WTC11 (cell line): Measurements from ENCODE around the gene GLT6D1. TPM values are rescaled to one million over a fixed set of nuclear protein-coding genes. Genes with fewer than 3 reads are reported as not detected.

Source experiments
- ATAC-seq: fragments of 200-7000 bp; cut with Tn5 transposase; 2 replicates; pipeline ENCODE4 v1.10.0; 2021; ENCODE audit warnings: mild to moderate bottlenecking, moderate library complexity
- CTCF ChIA-PET: fragments of 300-600 bp; sonication (Branson Sonifier 250); formaldehyde crosslinking; loops from one replicate; lab custom pipeline; 2021; ENCODE audit warnings: antibody characterized with exemption; lab: Charles Lee
- POLR2A ChIA-PET: fragments of 350-600 bp; sonication (Branson Sonifier 250); formaldehyde crosslinking; loops from one replicate; lab custom pipeline; 2021; ENCODE audit warnings: antibody characterized with exemption; lab: Charles Lee
- DNase-seq: peaks from one replicate; pipeline ENCODE4 v3.0.0; 2021; ENCODE audit warnings: low spot score
- H3K27ac Mint-ChIP-seq: 2 replicates; pipeline ENCODE4 v1.8.0; 2021; ENCODE audit warnings: mixed read lengths
- H3K27me3 Mint-ChIP-seq: 2 replicates; pipeline ENCODE4 v1.8.0; 2021; ENCODE audit warnings: low read depth, mild to moderate bottlenecking, moderate library complexity, mixed read lengths
- H3K36me3 Mint-ChIP-seq: 2 replicates; pipeline ENCODE4 v1.8.0; 2021; ENCODE audit warnings: mixed read lengths
- H3K4me1 Mint-ChIP-seq: 2 replicates; pipeline ENCODE4 v1.8.0; 2022; ENCODE audit warnings: mixed read lengths
- H3K4me3 Mint-ChIP-seq: 2 replicates; pipeline ENCODE4 v1.8.0; 2021; ENCODE audit warnings: mild to moderate bottlenecking, moderate library complexity, mixed read lengths
- H3K9me3 Mint-ChIP-seq: 2 replicates; pipeline ENCODE4 v1.8.0; 2021; ENCODE audit warnings: mixed read lengths
- CBFB ChIP-seq: sonication (generic); formaldehyde crosslinking; IDR thresholded peaks from 2 replicates; pipeline ENCODE4 v1.8.1; 2022; ENCODE audit warnings: mild to moderate bottlenecking, low read depth, missing genetic modification reagents
- E2F5 ChIP-seq: sonication (generic); formaldehyde crosslinking; IDR thresholded peaks from 2 replicates; pipeline ENCODE4 v1.8.1; 2022; ENCODE audit warnings: mild to moderate bottlenecking, moderate library complexity, missing genetic modification reagents
- ELF4 ChIP-seq: sonication (generic); formaldehyde crosslinking; IDR thresholded peaks from 2 replicates; pipeline ENCODE4 v1.8.1; 2022; ENCODE audit warnings: low read depth, mild to moderate bottlenecking, moderate library complexity, missing genetic modification reagents
- ETV6 ChIP-seq: sonication (generic); formaldehyde crosslinking; IDR thresholded peaks from 2 replicates; pipeline ENCODE4 v1.8.1; 2022; ENCODE audit warnings: mild to moderate bottlenecking, missing genetic modification reagents
- KAT7 ChIP-seq: sonication (generic); formaldehyde crosslinking; IDR thresholded peaks from 2 replicates; pipeline ENCODE4 v1.8.1; 2023; ENCODE audit warnings: missing genetic modification reagents, mild to moderate bottlenecking, borderline replicate concordance
- MAX ChIP-seq: sonication (generic); formaldehyde crosslinking; IDR thresholded peaks from 2 replicates; pipeline ENCODE4 v1.8.0; 2022; ENCODE audit warnings: mild to moderate bottlenecking, missing genetic modification reagents
- MLX ChIP-seq: sonication (generic); formaldehyde crosslinking; IDR thresholded peaks from 2 replicates; pipeline ENCODE4 v1.8.1; 2023; ENCODE audit warnings: mild to moderate bottlenecking, missing genetic modification reagents, moderate library complexity
- SOX15 ChIP-seq: fragments of 250-450 bp; sonication (Bioruptor Pico); IDR thresholded peaks from 2 replicates; pipeline ENCODE4 v1.9.0; 2021; ENCODE audit warnings: mild to moderate bottlenecking
- STAT6 ChIP-seq: sonication (generic); formaldehyde crosslinking; conservative IDR thresholded peaks from 2 replicates; pipeline ENCODE4 v1.8.1; 2023; ENCODE audit warnings: mild to moderate bottlenecking, low read depth, missing genetic modification reagents, moderate library complexity
- TP53 ChIP-seq: sonication (generic); formaldehyde crosslinking; IDR thresholded peaks from 2 replicates; pipeline ENCODE4 v1.8.1; 2023; ENCODE audit warnings: mild to moderate bottlenecking, missing genetic modification reagents
- ZNF396 ChIP-seq: fragments of 250-450 bp; sonication (Bioruptor Pico); IDR thresholded peaks from 2 replicates; pipeline ENCODE4 v1.8.0; 2021; ENCODE audit warnings: mild to moderate bottlenecking, moderate library complexity, borderline replicate concordance
- total RNA-seq: library from RNA; stranded (reverse); gene quantifications from 3 replicates; pipeline ENCODE4 v1.2.3, GENCODE V29; 2021
- TF ChIP-seq, protein P1 (sequence below): fragments of 250-450 bp; sonication (Bioruptor Pico); conservative IDR thresholded peaks from 2 replicates; pipeline ENCODE4 v1.9.0; 2021; ENCODE audit warnings: mild to moderate bottlenecking
- TF ChIP-seq, protein P2 (sequence below): sonication (generic); formaldehyde crosslinking; IDR thresholded peaks from 2 replicates; pipeline ENCODE4 v1.8.1; 2023; ENCODE audit warnings: mild to moderate bottlenecking, moderate library complexity, missing genetic modification reagents
- TF ChIP-seq, protein P3 (sequence below): fragments of 250-450 bp; sonication (Bioruptor Pico); IDR thresholded peaks from 2 replicates; pipeline ENCODE4 v1.9.0; 2021; ENCODE audit warnings: mild to moderate bottlenecking, borderline replicate concordance

GLT6D1 gene
- total RNA-seq, 1 experiment from 2014 or later, result 0.37 TPM

DNA sequence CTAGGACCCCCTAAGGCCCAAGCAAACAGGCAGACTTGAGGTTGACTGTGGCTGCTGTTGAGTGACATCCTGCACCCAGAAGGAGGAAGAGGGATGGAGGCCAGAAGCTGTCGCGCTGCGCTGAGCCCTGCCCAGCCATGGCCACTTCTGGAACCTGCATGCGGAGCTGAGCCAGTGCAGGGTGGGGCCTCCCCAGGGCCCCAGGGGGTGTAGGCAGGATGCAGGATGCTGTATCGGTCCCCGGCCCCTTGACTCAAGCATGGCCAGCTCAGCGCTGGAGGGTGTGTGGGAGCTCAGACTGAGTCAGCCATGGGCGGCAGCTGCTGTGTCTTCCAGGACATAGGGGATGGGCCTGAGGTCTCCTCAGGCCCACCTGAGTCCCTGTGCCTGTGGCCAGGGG lies 26.9 kb downstream of the GLT6D1 start (continued):
- TF ChIP-seq, protein P1, sequence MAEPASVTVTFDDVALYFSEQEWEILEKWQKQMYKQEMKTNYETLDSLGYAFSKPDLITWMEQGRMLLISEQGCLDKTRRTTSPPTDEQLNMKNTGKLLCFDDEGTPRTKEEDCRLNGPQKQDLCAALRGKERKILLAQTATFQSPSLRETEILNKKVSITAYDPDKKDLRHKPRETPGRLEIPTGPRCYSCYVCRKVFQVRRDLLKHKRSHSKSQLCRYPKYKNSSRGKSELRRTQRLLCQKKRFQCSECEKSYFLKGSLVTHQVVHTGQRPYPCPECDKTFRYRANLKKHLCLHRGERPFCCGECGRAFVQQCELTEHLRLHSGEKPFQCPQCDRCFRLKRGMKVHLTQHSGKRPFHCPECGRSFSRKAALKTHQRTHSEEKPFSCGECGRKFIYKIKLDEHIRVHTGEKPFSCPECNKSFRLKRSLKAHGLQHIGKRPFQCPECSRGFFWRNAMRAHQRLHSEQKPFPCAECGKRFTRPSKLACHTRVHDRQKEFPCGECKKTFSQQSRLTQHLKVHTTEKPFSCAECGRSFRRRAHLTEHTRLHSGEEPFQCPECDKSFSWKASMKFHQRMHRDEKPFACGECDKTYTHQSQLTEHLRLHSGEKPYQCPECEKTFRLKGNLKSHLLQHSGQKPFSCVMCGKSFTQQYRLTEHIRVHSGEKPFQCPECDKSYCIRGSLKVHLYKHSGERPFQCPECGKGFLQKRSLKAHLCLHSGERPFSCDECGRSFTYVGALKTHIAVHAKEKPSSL (CRISPR knock-in tag), result no peak
- TF ChIP-seq ELF4 (CRISPR knock-in tag) (no peak), ETV6 (no peak), CBFB (CRISPR knock-in tag) (no peak), SOX15 (CRISPR knock-in tag) (no peak)

- no peak overlapping the region for H3K27ac Mint-ChIP-seq
- no peaks in the 10 kb centered on the region; the same call in 1 of the 2 replicates for H3K27me3 Mint-ChIP-seq
- ChIA-PET POLR2A (no interaction called here), CTCF (interaction anchor here (1.2 kb wide), 1 partner anchor 8 kb away, joined by 5 read pairs; no protein-coding TSS in a partner anchor)
- 0 out of 2 replicates have a peak, but pooled peaks cover 3% of the 10 kb centered on the region for H3K4me1 Mint-ChIP-seq
- DNase-seq (no peak), ATAC-seq (no peak)
- TF ChIP-seq MAX (CRISPR knock-in tag) (no peak), STAT6 (CRISPR knock-in tag) (no peak), ZNF396 (CRISPR knock-in tag) (no peak), CBFB (CRISPR knock-in tag) (no peak), MLX (CRISPR knock-in tag) (no peak), E2F5 (CRISPR knock-in tag) (no peak), TP53 (no peak), SOX15 (CRISPR knock-in tag) (no peak), KAT7 (CRISPR knock-in tag) (no peak)
- TF ChIP-seq, protein P2, sequence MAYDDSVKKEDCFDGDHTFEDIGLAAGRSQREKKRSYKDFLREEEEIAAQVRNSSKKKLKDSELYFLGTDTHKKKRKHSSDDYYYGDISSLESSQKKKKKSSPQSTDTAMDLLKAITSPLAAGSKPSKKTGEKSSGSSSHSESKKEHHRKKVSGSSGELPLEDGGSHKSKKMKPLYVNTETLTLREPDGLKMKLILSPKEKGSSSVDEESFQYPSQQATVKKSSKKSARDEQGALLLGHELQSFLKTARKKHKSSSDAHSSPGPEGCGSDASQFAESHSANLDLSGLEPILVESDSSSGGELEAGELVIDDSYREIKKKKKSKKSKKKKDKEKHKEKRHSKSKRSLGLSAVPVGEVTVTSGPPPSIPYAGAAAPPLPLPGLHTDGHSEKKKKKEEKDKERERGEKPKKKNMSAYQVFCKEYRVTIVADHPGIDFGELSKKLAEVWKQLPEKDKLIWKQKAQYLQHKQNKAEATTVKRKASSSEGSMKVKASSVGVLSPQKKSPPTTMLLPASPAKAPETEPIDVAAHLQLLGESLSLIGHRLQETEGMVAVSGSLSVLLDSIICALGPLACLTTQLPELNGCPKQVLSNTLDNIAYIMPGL (CRISPR knock-in tag), result no peak
- TF ChIP-seq, protein P3, sequence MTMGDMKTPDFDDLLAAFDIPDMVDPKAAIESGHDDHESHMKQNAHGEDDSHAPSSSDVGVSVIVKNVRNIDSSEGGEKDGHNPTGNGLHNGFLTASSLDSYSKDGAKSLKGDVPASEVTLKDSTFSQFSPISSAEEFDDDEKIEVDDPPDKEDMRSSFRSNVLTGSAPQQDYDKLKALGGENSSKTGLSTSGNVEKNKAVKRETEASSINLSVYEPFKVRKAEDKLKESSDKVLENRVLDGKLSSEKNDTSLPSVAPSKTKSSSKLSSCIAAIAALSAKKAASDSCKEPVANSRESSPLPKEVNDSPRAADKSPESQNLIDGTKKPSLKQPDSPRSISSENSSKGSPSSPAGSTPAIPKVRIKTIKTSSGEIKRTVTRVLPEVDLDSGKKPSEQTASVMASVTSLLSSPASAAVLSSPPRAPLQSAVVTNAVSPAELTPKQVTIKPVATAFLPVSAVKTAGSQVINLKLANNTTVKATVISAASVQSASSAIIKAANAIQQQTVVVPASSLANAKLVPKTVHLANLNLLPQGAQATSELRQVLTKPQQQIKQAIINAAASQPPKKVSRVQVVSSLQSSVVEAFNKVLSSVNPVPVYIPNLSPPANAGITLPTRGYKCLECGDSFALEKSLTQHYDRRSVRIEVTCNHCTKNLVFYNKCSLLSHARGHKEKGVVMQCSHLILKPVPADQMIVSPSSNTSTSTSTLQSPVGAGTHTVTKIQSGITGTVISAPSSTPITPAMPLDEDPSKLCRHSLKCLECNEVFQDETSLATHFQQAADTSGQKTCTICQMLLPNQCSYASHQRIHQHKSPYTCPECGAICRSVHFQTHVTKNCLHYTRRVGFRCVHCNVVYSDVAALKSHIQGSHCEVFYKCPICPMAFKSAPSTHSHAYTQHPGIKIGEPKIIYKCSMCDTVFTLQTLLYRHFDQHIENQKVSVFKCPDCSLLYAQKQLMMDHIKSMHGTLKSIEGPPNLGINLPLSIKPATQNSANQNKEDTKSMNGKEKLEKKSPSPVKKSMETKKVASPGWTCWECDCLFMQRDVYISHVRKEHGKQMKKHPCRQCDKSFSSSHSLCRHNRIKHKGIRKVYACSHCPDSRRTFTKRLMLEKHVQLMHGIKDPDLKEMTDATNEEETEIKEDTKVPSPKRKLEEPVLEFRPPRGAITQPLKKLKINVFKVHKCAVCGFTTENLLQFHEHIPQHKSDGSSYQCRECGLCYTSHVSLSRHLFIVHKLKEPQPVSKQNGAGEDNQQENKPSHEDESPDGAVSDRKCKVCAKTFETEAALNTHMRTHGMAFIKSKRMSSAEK (CRISPR knock-in tag), result no peak
- peaks cover 25% of the 10 kb centered on the region for H3K9me3 Mint-ChIP-seq
- H3K36me3 Mint-ChIP-seq, result peaks cover 10% of the 10 kb centered on the region
- no peak overlapping the region for H3K4me3 Mint-ChIP-seq
Measured at GRCh38 chr9:135611875-135612209, 27.5 kb downstream of the GLT6D1 start.
